B cell (primary cell): ENCODE measurements around the gene PHLPP1. TPM values are rescaled to one million over a fixed set of nuclear protein-coding genes. Genes with fewer than 3 reads are reported as not detected.
A peak's percentile ranks its signal among the peaks of the same experiment; 100 is the strongest.

Experiments used
- ATAC-seq: fragments of 200-7000 bp; cut with Tn5 transposase; one replicate; pipeline ENCODE4 v1.10.0; 2021; ENCODE audit warnings: low read depth, mild to moderate bottlenecking, moderate number of reproducible peaks, moderate library complexity
- CTCF ChIA-PET: fragments of 350-600 bp; sonication (Branson Sonifier 250); formaldehyde crosslinking; loops from one replicate; lab custom pipeline; 2021; ENCODE audit warnings: antibody characterized with exemption, inconsistent platforms; lab: Charles Lee
- POLR2A ChIA-PET: fragments of 350-600 bp; sonication (Branson Sonifier 250); formaldehyde crosslinking; loops from one replicate; lab custom pipeline; 2021; ENCODE audit warnings: antibody characterized with exemption; lab: Charles Lee
- DNase-seq: peaks from one replicate; pipeline ENCODE4 v3.0.0; 2013
- H2AFZ ChIP-seq: 2 replicates; pipeline ENCODE4 v1.6.1; 2012; ENCODE audit warnings: mild to moderate bottlenecking, low read depth, low read length; ENCODE audit not compliant: insufficient read depth, poor library complexity, severe bottlenecking
- H3K27ac ChIP-seq, 2 donors: 1 replicate in 1 of 2; 2 replicates in 1 of 2; pipeline ENCODE4 v1.5.1; 2012 to 2013; ENCODE audit warnings: low read length in 2 of 2, mild to moderate bottlenecking in 2 of 2, moderate library complexity in 1 of 2
- H3K27me3 ChIP-seq, 4 experiments: fragments of 200-600 bp in 1 of 4; sonication (generic) in 1 of 4; replicated peaks in 1 of 4; 1 replicate in 2 of 4; 2 replicates in 2 of 4; pipeline versions ENCODE4 v1.6.1 to v1.7.0; 2013 to 2016; ENCODE audit warnings: low read length in 3 of 4, mild to moderate bottlenecking in 2 of 4, mixed read lengths in 1 of 4, moderate library complexity in 1 of 4; ENCODE audit not compliant: insufficient read depth in 4 of 4, control insufficient read depth in 3 of 4; ENCODE audit errors: control extremely low read depth in 1 of 4
- H3K36me3 ChIP-seq, 2 experiments: replicated peaks in 1 of 2; 1 replicate in 1 of 2; 2 replicates in 1 of 2; pipeline versions ENCODE4 v1.6.1 to v1.7.1; 2013; ENCODE audit warnings: low read length in 1 of 2; ENCODE audit not compliant: insufficient read depth in 2 of 2, control insufficient read depth in 1 of 2; ENCODE audit errors: control extremely low read depth in 1 of 2, extremely low read depth in 1 of 2
- H3K4me1 ChIP-seq, 2 donors: fragments of 200-600 bp in 1 of 2; sonication (generic) in 1 of 2; 1 replicate in 1 of 2; 2 replicates in 1 of 2; pipeline versions ENCODE4 v1.5.1 to v1.6.1; 2013 to 2017; ENCODE audit warnings: low read length in 2 of 2; ENCODE audit not compliant: control insufficient read depth in 2 of 2, insufficient read depth in 2 of 2
- H3K4me2 ChIP-seq: replicated peaks from 2 replicates; pipeline ENCODE3; 2012; ENCODE audit warnings: mild to moderate bottlenecking, low read depth, low read length; ENCODE audit not compliant: poor library complexity, severe bottlenecking
- H3K4me3 ChIP-seq, 5 experiments: fragments of 200-600 bp in 1 of 5; sonication (generic) in 1 of 5; 1 replicate in 3 of 5; 2 replicates in 2 of 5; pipeline versions ENCODE4 v1.5.1 to v1.7.0; 2011 to 2016; ENCODE audit warnings: low read length in 4 of 5, mild to moderate bottlenecking in 4 of 5, low read depth in 2 of 5, control low read depth in 1 of 5, moderate library complexity in 1 of 5; ENCODE audit not compliant: insufficient read depth in 1 of 5; ENCODE audit errors: control extremely low read depth in 1 of 5, extremely low read depth in 1 of 5
- H3K79me2 ChIP-seq: fragments of 200-600 bp; sonication (generic); one replicate; pipeline ENCODE4 v1.6.0; 2016; ENCODE audit warnings: low read length; ENCODE audit not compliant: control insufficient read depth, insufficient read depth
- H3K9ac ChIP-seq: fragments of 200-600 bp; sonication (generic); 2 replicates; pipeline ENCODE4 v1.6.1; 2017; ENCODE audit warnings: mild to moderate bottlenecking, low read length, moderate library complexity
- H3K9me3 ChIP-seq, 3 donors: one replicate each; pipeline versions ENCODE4 v1.6.1 to v1.7.1; 2013; ENCODE audit warnings: low read length in 2 of 3; ENCODE audit not compliant: control insufficient read depth in 2 of 3, insufficient read depth in 1 of 3; ENCODE audit errors: control extremely low read depth in 1 of 3
- H4K20me1 ChIP-seq: 2 replicates; pipeline ENCODE4 v1.6.0; 2012; ENCODE audit warnings: mild to moderate bottlenecking, low read length; ENCODE audit not compliant: insufficient read depth, control insufficient read depth, poor library complexity, severe bottlenecking
- H3K27ac Mint-ChIP-seq: one replicate; pipeline ENCODE4 v1.8.0; 2021; ENCODE audit warnings: mixed read lengths
- H3K27me3 Mint-ChIP-seq: one replicate; pipeline ENCODE4 v1.8.0; 2021; ENCODE audit warnings: mixed read lengths
- H3K4me1 Mint-ChIP-seq: one replicate; pipeline ENCODE4 v1.8.0; 2021; ENCODE audit warnings: mixed read lengths
- H3K4me3 Mint-ChIP-seq: one replicate; pipeline ENCODE4 v1.8.0; 2021; ENCODE audit warnings: mixed read lengths
- H3K9me3 Mint-ChIP-seq: one replicate; pipeline ENCODE4 v1.8.0; 2022; ENCODE audit warnings: mixed read lengths; ENCODE audit not compliant: insufficient read depth
- EZH2 ChIP-seq: IDR thresholded peaks from 2 replicates; pipeline ENCODE4 v1.6.1; 2012; ENCODE audit warnings: borderline replicate concordance, low read depth, mild to moderate bottlenecking, moderate library complexity, low read length; ENCODE audit not compliant: insufficient read depth, poor library complexity, severe bottlenecking
- WGBS: methylation state at CpG from one replicate; pipeline ENCODE4 v1.1.5; 2013; ENCODE audit warnings: missing lambda C conversion rate; ENCODE audit not compliant: insufficient coverage; 5-methylcytosine and 5-hydroxymethylcytosine counted together
- intact Hi-C: fragments of 100-400 bp; cut with micrococcal nuclease; formaldehyde crosslinking; loops from one replicate; pipeline ENCODE4 v1.10.0; 2022
- polyA plus RNA-seq: library from polyadenylated mRNA; depleted of rRNA; stranded (reverse); fragments of >200 nt; gene quantifications from 2 replicates; pipeline ENCODE4 v1.2.3, GENCODE V29; 2012
- total RNA-seq, 2 donors: library from RNA; stranded (reverse); fragments of 120-200 nt in 1 of 2; gene quantifications; 1 replicate in 1 of 2; 2 replicates in 1 of 2; pipeline versions ENCODE4 v1.2.3 to v1.2.4, GENCODE V29; 2013 to 2022
- TF ChIP-seq, protein P1 (sequence below): fragments of 200-600 bp; IDR thresholded peaks from one replicate; pipeline ENCODE4 v1.8.0; 2022; ENCODE audit warnings: antibody characterized with exemption, mild to moderate bottlenecking

Gene PHLPP1
- total and polyA plus RNA-seq, 2 donors (not counting 1 experiment from before 2014, with no cell fraction given) = 3.0 to 20.7 TPM

DNA sequence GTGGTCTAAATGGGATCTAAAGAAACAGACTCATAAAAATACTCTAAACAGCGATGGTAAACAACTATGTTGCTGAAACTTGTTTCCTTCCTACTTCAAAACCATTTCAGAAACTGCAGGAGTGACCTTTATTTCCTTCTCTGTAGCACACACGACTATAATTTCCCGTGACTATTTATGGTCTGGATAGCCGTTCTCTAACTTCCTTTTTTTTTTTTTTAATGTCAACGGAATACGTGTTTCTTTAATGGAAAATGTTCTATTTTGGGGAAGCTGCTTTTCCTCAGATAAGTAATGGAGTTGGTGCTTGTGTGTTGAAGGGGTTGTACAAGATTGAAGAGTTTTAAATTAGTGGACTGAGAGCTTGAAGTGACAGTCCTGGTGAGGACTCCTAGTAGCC lies 224.1 kb downstream of the PHLPP1 start:
- peaks cover 6 to 14% of the 10 kb centered on the region in 2 donors for H3K4me1 ChIP-seq
- peaks cover 20% of the 10 kb centered on the region for H3K4me1 Mint-ChIP-seq
- H3K27me3 ChIP-seq = no peaks in the 10 kb centered on the region
- no peak overlapping the region for H3K9ac ChIP-seq
- no peaks in the 10 kb centered on the region for H4K20me1 ChIP-seq
- H3K36me3 ChIP-seq = peaks cover 0 to 3% of the 10 kb centered on the region in 2 experiments
- H3K4me2 ChIP-seq = peak overlapping the region; percentile 39
- intact Hi-C loops = no loop called here
- ATAC-seq (no peak), DNase-seq (peak; percentile 12)
- peak overlapping the region; percentile 27 for H2AFZ ChIP-seq
- ChIA-PET POLR2A (interaction anchor here (0.7 kb wide), 1 partner anchor 166 kb away, joined by 4 read pairs; no protein-coding TSS in a partner anchor), CTCF (no interaction called here)
- no peak overlapping the region for H3K4me3 Mint-ChIP-seq
- H3K27me3 Mint-ChIP-seq = no peaks in the 10 kb centered on the region
- H3K27ac Mint-ChIP-seq = no peak overlapping the region
- no peaks in the 10 kb centered on the region for H3K9me3 Mint-ChIP-seq
- H3K27ac ChIP-seq = no peak overlapping the region
- no peaks in the 10 kb centered on the region for H3K79me2 ChIP-seq
- H3K9me3 ChIP-seq = no peaks in the 10 kb centered on the region
- 17% methylated on average over 1 of the region's 6 CpGs for WGBS
- no peak overlapping the region for H3K4me3 ChIP-seq
- TF ChIP-seq EZH2 = no peak
- TF ChIP-seq, protein P1, sequence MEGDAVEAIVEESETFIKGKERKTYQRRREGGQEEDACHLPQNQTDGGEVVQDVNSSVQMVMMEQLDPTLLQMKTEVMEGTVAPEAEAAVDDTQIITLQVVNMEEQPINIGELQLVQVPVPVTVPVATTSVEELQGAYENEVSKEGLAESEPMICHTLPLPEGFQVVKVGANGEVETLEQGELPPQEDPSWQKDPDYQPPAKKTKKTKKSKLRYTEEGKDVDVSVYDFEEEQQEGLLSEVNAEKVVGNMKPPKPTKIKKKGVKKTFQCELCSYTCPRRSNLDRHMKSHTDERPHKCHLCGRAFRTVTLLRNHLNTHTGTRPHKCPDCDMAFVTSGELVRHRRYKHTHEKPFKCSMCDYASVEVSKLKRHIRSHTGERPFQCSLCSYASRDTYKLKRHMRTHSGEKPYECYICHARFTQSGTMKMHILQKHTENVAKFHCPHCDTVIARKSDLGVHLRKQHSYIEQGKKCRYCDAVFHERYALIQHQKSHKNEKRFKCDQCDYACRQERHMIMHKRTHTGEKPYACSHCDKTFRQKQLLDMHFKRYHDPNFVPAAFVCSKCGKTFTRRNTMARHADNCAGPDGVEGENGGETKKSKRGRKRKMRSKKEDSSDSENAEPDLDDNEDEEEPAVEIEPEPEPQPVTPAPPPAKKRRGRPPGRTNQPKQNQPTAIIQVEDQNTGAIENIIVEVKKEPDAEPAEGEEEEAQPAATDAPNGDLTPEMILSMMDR = no peak

DNA sequence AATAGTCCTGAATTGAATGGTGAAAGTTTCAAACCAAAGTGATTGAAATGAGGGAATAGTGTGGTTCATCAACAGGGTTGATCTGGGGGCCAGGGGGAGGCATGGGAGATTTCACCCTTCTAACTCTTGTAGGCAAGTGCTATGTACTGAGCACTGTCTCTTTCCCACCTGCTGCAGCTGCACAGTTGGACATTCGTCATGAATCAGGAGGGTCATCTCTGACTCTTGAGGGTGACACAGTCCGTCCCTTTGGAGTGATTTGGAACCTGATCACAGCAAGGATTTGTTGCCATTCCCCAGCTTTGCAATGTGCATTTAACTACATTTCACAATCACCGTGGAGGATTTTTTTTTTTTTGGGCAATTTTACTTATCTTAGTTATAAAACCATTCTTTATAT lies 224.6 kb downstream of the PHLPP1 start:
- intact Hi-C loops = no loop called here
- H4K20me1 ChIP-seq = no peaks in the 10 kb centered on the region
- H3K27ac ChIP-seq = no peak overlapping the region
- H3K27me3 ChIP-seq = no peaks in the 10 kb centered on the region
- no peaks in the 10 kb centered on the region for H3K9me3 ChIP-seq
- Mint-ChIP-seq H3K4me1 (peaks cover 20% of the 10 kb centered on the region), H3K9me3 (no peaks in the 10 kb centered on the region), H3K27me3 (no peaks in the 10 kb centered on the region), H3K4me3 (no peak overlapping the region), H3K27ac (no peak overlapping the region)
- no peak for TF ChIP-seq EZH2
- TF ChIP-seq, protein P1 = no peak
- no peak overlapping the region for H3K9ac ChIP-seq
- peaks cover 6 to 14% of the 10 kb centered on the region in 2 donors for H3K4me1 ChIP-seq
- POLR2A ChIA-PET = interaction anchor here (0.7 kb wide), 1 partner anchor 166 kb away, joined by 4 read pairs; no protein-coding TSS in a partner anchor
- H3K36me3 ChIP-seq = peaks cover 0 to 3% of the 10 kb centered on the region in 2 experiments
- CTCF ChIA-PET = no interaction called here
- WGBS = 83% methylated on average over 2 of the region's 3 CpGs
- DNase-seq (no peak), ATAC-seq (no peak)
- no peak overlapping the region for H3K4me3 ChIP-seq
- H3K79me2 ChIP-seq = no peaks in the 10 kb centered on the region
- no peak overlapping the region for H3K4me2 ChIP-seq
- H2AFZ ChIP-seq = no peak overlapping the region
